Endothelial cell (in vitro differentiated cells): ENCODE data around the gene ARL14. TPM values are rescaled to one million over a fixed set of nuclear protein-coding genes. Genes with fewer than 3 reads are reported as not detected.

Source experiments
- DNase-seq: peaks from one replicate; pipeline ENCODE4 v3.0.0; 2021; ENCODE audit warnings: low spot score
- H3K27ac Mint-ChIP-seq: one replicate; pipeline ENCODE4 v1.8.0; 2021; ENCODE audit warnings: mixed read lengths, inconsistent platforms; ENCODE audit not compliant: unreplicated experiment
- H3K27me3 Mint-ChIP-seq: one replicate; pipeline ENCODE4 v1.8.0; 2021; ENCODE audit warnings: mild to moderate bottlenecking, moderate library complexity, mixed read lengths, inconsistent platforms; ENCODE audit not compliant: unreplicated experiment
- H3K36me3 Mint-ChIP-seq: one replicate; pipeline ENCODE4 v1.8.0; 2021; ENCODE audit warnings: mild to moderate bottlenecking, low read depth, mixed read lengths, inconsistent platforms; ENCODE audit not compliant: unreplicated experiment
- H3K4me1 Mint-ChIP-seq: one replicate; pipeline ENCODE4 v1.8.0; 2021; ENCODE audit warnings: mild to moderate bottlenecking, mixed read lengths, inconsistent platforms; ENCODE audit not compliant: unreplicated experiment
- H3K4me3 Mint-ChIP-seq: one replicate; pipeline ENCODE4 v1.8.0; 2021; ENCODE audit warnings: mild to moderate bottlenecking, mixed read lengths, inconsistent platforms; ENCODE audit not compliant: unreplicated experiment
- H3K9me3 Mint-ChIP-seq: one replicate; pipeline ENCODE4 v1.8.0; 2021; ENCODE audit warnings: mixed read lengths, inconsistent platforms; ENCODE audit not compliant: unreplicated experiment
- total RNA-seq: library from RNA; stranded (reverse); fragmentation: NEBNext Ultra II Directional; extraction: Animal tissue kit (Norgen Biotek cat#: 25700); gene quantifications from one replicate; pipeline ENCODE4 v1.2.1, GENCODE V29; 2021; ENCODE audit not compliant: unreplicated experiment
- TF ChIP-seq, protein P1 (sequence below): fragments of 200-600 bp; sonication (generic); IDR thresholded peaks from one replicate; pipeline ENCODE4 v1.5.0; 2021; ENCODE audit warnings: antibody characterized with exemption; ENCODE audit not compliant: unreplicated experiment

Gene ARL14
- total RNA-seq, 1 donor from 2014 or later, result not detected

- Mint-ChIP-seq H3K4me3 (no peak overlapping the region), H3K9me3 (no peaks in the 10 kb centered on the region), H3K4me1 (no peaks in the 10 kb centered on the region), H3K27me3 (peaks cover 7% of the 10 kb centered on the region), H3K27ac (no peak overlapping the region), H3K36me3 (no peaks in the 10 kb centered on the region)
- TF ChIP-seq, protein P1, sequence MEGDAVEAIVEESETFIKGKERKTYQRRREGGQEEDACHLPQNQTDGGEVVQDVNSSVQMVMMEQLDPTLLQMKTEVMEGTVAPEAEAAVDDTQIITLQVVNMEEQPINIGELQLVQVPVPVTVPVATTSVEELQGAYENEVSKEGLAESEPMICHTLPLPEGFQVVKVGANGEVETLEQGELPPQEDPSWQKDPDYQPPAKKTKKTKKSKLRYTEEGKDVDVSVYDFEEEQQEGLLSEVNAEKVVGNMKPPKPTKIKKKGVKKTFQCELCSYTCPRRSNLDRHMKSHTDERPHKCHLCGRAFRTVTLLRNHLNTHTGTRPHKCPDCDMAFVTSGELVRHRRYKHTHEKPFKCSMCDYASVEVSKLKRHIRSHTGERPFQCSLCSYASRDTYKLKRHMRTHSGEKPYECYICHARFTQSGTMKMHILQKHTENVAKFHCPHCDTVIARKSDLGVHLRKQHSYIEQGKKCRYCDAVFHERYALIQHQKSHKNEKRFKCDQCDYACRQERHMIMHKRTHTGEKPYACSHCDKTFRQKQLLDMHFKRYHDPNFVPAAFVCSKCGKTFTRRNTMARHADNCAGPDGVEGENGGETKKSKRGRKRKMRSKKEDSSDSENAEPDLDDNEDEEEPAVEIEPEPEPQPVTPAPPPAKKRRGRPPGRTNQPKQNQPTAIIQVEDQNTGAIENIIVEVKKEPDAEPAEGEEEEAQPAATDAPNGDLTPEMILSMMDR, result no peak
- DNase-seq, result no peak
Observed at GRCh38 chr3:160665784-160666526, 11.0 kb upstream of the ARL14 start.

DNA sequence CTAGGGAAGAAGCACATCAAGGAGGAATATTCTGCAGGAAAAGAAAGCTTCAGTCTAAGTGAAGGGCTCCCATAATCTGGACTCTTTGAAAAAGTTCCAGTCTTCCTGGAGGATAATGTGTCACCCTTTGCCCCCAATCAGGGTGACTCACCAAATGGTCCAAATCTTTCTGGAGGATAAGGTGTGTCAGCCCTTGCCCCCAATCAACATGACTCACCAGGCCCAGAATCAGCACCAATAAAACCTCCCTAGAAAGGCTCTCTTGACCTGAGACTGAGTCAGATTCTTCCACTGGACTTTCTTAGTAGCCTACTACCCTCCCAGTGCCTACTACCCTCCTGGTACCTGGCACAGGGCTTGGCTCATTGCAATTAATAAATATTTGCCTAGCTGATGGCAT, 9.5 kb upstream of the ARL14 start:
- Mint-ChIP-seq H3K27ac (no peak overlapping the region), H3K4me3 (no peak overlapping the region), H3K36me3 (no peaks in the 10 kb centered on the region), H3K9me3 (no peaks in the 10 kb centered on the region), H3K27me3 (peaks cover 7% of the 10 kb centered on the region), H3K4me1 (no peaks in the 10 kb centered on the region)
- no peak for DNase-seq
- TF ChIP-seq, protein P1, result no peak

DNA sequence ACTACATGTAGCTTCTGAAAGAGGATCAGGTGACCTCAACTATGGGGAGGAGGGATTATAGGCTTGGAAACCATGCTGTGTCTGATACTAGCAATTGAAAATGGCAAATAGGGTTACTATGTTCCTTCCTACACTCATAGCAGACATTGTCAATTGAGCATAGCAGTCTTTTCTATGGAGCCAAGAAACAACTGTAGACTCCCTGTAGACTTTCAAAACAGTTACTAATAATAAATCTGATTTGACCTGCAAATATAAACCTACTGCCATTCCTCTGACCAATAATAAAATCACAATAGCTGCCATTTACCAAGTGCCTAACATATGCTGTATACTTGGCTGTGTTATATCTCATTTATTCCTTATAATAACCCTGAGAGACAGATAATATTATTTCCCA, 8.5 kb upstream of the ARL14 start:
- no peaks in the 10 kb centered on the region for H3K36me3 Mint-ChIP-seq
- no peak for DNase-seq
- H3K9me3 Mint-ChIP-seq, result no peaks in the 10 kb centered on the region
- H3K27me3 Mint-ChIP-seq, result peaks cover 6% of the 10 kb centered on the region
- H3K4me1 Mint-ChIP-seq, result no peaks in the 10 kb centered on the region
- no peak overlapping the region for H3K4me3 Mint-ChIP-seq
- no peak overlapping the region for H3K27ac Mint-ChIP-seq
- TF ChIP-seq, protein P1, result no peak

DNA sequence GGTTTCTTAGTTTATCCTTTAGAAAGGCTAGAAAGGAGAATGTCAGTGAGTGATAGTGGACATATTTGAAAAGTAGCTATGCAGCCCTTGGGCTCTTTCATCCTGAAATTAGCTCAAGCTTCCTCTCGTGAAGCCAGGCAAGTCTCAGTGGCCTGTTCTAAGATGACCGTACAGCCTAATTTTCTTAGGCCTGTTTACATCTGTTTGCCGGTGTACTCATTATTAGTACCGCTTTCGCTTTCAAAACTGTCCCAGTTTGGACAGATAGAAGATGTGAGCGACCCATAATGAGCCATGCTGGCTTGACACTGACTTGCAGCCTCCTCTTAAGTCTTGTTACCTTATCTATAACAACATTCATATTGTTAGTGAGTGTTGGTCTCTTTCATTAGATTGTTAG, 5.7 kb upstream of the ARL14 start:
- Mint-ChIP-seq H3K9me3 (no peaks in the 10 kb centered on the region), H3K4me3 (no peak overlapping the region), H3K36me3 (no peaks in the 10 kb centered on the region), H3K27ac (no peak overlapping the region), H3K4me1 (no peaks in the 10 kb centered on the region), H3K27me3 (no peaks in the 10 kb centered on the region)
- TF ChIP-seq, protein P1, result no peak
- no peak for DNase-seq

DNA sequence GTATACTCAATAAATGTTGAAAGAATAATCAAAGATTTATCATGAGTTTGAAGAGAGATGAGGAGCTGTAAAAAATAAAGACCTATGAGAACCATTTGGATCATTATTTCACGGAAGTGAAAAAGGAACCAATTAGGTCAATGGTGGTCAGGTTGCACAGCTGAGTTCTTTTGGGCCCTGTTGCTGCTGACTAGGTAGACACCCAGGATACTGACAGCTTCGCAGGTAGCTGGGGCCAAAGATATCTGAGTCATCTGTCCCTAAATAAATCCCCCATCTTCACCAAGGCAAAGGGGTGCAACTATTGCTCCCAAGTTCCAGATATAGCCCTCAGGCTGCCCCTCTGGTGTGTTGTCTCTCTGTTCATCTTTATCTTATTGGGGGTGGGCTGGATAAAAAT, 5.0 kb upstream of the ARL14 start:
- H3K27me3 Mint-ChIP-seq, result no peaks in the 10 kb centered on the region
- TF ChIP-seq, protein P1, result no peak

More for the DNA sequence above, 5.0 kb upstream of the ARL14 start:
- no peaks in the 10 kb centered on the region for H3K9me3 Mint-ChIP-seq
- DNase-seq, result no peak
- H3K36me3 Mint-ChIP-seq, result no peaks in the 10 kb centered on the region
- no peaks in the 10 kb centered on the region for H3K4me1 Mint-ChIP-seq
- H3K27ac Mint-ChIP-seq, result no peak overlapping the region
- H3K4me3 Mint-ChIP-seq, result no peak overlapping the region
